GM12878 (cell line): ENCODE data around the gene RALGAPA2. TPM values are rescaled to one million over a fixed set of nuclear protein-coding genes. Genes with fewer than 3 reads are reported as not detected.

Experiments
- ATAC-seq: fragments of 200-7000 bp; cut with Tn5 transposase; 3 replicates; pipeline ENCODE4 v1.9.1; 2020; ENCODE audit warnings: mild to moderate bottlenecking, moderate library complexity
- BruUV-seq: library from RNA; stranded (reverse); fragments of 400-500 nt; replicated peaks from 2 replicates; lab custom pipeline; 2021; lab: Mats Ljungman, UMichigan
- CTCF ChIA-PET: fragments of 300-600 bp; sonication (Branson Sonifier 250); formaldehyde crosslinking; extraction: SDS; loops from one replicate; lab custom pipeline; 2021; ENCODE audit warnings: inconsistent platforms; lab: Yijun Ruan, JAX
- POLR2A ChIA-PET: fragments of 350-600 bp; formaldehyde crosslinking; extraction: SDS; loops from one replicate; lab custom pipeline; 2021; ENCODE audit warnings: inconsistent platforms; lab: Charles Lee
- RAD21 ChIA-PET: fragments of 300-600 bp; sonication (Branson Sonifier 250); formaldehyde crosslinking; loops from one replicate; lab custom pipeline; 2023; ENCODE audit warnings: antibody characterized with exemption; ENCODE audit not compliant: unreplicated experiment; lab: Charles Lee
- SMC1A ChIA-PET: fragments of 300-600 bp; sonication (Branson Sonifier 250); formaldehyde crosslinking; loops from one replicate; lab custom pipeline; 2023; ENCODE audit not compliant: unreplicated experiment, uncharacterized antibody; lab: Charles Lee
- DNase-seq: peaks from one replicate; pipeline ENCODE4 v3.0.0-alpha.2; 2011; ENCODE audit warnings: low read depth, low spot score
- FAIRE-seq: peaks from 3 replicates; lab custom pipeline; 2011; peaks lifted over from hg19 to GRCh38; lab: Jason Lieb, UNC
- H2AFZ ChIP-seq: 2 replicates; pipeline ENCODE4 v1.6.0; 2011; ENCODE audit warnings: low read depth, low read length, control low read depth; ENCODE audit not compliant: control insufficient read depth
- H3K27ac ChIP-seq: 2 replicates; pipeline ENCODE4 v1.5.1; 2011; ENCODE audit warnings: control low read depth; ENCODE audit not compliant: control insufficient read depth, insufficient read depth
- H3K27me3 ChIP-seq, 2 experiments: replicated peaks in 1 of 2; 2 replicates each; pipeline versions ENCODE4 v1.6.0 to v1.6.1; 2011; ENCODE audit warnings: low read length in 1 of 2; ENCODE audit not compliant: control insufficient read depth in 2 of 2, insufficient read depth in 2 of 2
- H3K36me3 ChIP-seq, 2 experiments: 2 replicates each; pipeline ENCODE4 v1.5.1; 2011; ENCODE audit warnings: low read length in 1 of 2; ENCODE audit not compliant: control insufficient read depth in 2 of 2, insufficient read depth in 2 of 2
- H3K4me1 ChIP-seq: 2 replicates; pipeline ENCODE4 v1.6.1; 2011; ENCODE audit warnings: mild to moderate bottlenecking, low read length, moderate library complexity, mixed read lengths; ENCODE audit not compliant: control insufficient read depth, insufficient read depth
- H3K4me2 ChIP-seq: 2 replicates; pipeline ENCODE4 v1.6.0; 2011; ENCODE audit warnings: control low read depth; ENCODE audit not compliant: control insufficient read depth, insufficient read depth
- H3K4me3 ChIP-seq: fragments of 200-600 bp; sonication (generic); 2 replicates; pipeline ENCODE4 v1.5.1; 2016
- H3K79me2 ChIP-seq: 2 replicates; pipeline ENCODE4 v1.6.0; 2011; ENCODE audit warnings: low read length; ENCODE audit not compliant: control insufficient read depth, insufficient read depth
- H3K9ac ChIP-seq: 2 replicates; pipeline ENCODE4 v1.8.0; 2011; ENCODE audit warnings: low read length, control low read depth, mixed read lengths; ENCODE audit not compliant: control insufficient read depth, insufficient read depth
- H3K9me3 ChIP-seq: replicated peaks from 3 replicates; pipeline ENCODE4 v1.5.1; 2011; ENCODE audit warnings: mild to moderate bottlenecking, low read length; ENCODE audit not compliant: control insufficient read depth, insufficient read depth
- H4K20me1 ChIP-seq: 2 replicates; pipeline ENCODE4 v1.6.0; 2011; ENCODE audit not compliant: control insufficient read depth, insufficient read depth
- BHLHE40 ChIP-seq, 2 experiments: fragments of 450-650 bp in 1 of 2; IDR thresholded peaks; 2 replicates each; pipeline ENCODE4 v1.6.1; 2011 to 2017; ENCODE audit warnings: low read depth in 2 of 2, borderline replicate concordance in 1 of 2, improper control_type of control experiment in 1 of 2, low read length in 1 of 2, mild to moderate bottlenecking in 1 of 2
- DPF2 ChIP-seq: fragments of 450-650 bp; IDR thresholded peaks from 2 replicates; pipeline ENCODE4 v1.6.1; 2017; ENCODE audit warnings: mild to moderate bottlenecking
- FOS ChIP-seq: IDR thresholded peaks from 3 replicates; pipeline ENCODE4 v1.6.1; 2011; ENCODE audit warnings: borderline replicate concordance; ENCODE audit not compliant: insufficient read length; ENCODE audit errors: extremely low read depth
- IRF4 ChIP-seq: IDR thresholded peaks from 2 replicates; pipeline ENCODE4 v1.6.1; 2011; ENCODE audit warnings: low read depth, low read length
- MTA3 ChIP-seq: IDR thresholded peaks from 2 replicates; pipeline ENCODE4 v1.6.1; 2012; ENCODE audit warnings: low read length, inconsistent platforms, borderline replicate concordance
- NKRF ChIP-seq: fragments of 450-650 bp; conservative IDR thresholded peaks from 2 replicates; pipeline ENCODE4 v1.6.1; 2017; ENCODE audit warnings: mild to moderate bottlenecking, moderate library complexity
- PBX3 ChIP-seq: IDR thresholded peaks from 2 replicates; pipeline ENCODE4 v1.6.1; 2011; ENCODE audit warnings: mild to moderate bottlenecking, low read depth, low read length, moderate library complexity; ENCODE audit not compliant: insufficient replicate concordance
- POLR2AphosphoS2 ChIP-seq: IDR thresholded peaks from 2 replicates; pipeline ENCODE4 v1.6.1; 2011; ENCODE audit warnings: low read depth, mild to moderate bottlenecking, low read length, improper control_type of control experiment, moderate library complexity
- PRDM15 ChIP-seq: fragments of 450-650 bp; formaldehyde crosslinking; IDR thresholded peaks from 2 replicates; pipeline ENCODE4 v1.4.0; 2020; ENCODE audit warnings: mild to moderate bottlenecking, moderate library complexity
- RAD51 ChIP-seq: fragments of 450-650 bp; IDR thresholded peaks from 2 replicates; pipeline ENCODE4 v1.6.1; 2016; ENCODE audit warnings: moderate library complexity, mild to moderate bottlenecking, inconsistent platforms
- SP1 ChIP-seq: IDR thresholded peaks from one replicate; pipeline ENCODE4 v1.6.1; 2011; ENCODE audit warnings: low read depth, low read length
- SREBF2 ChIP-seq: IDR thresholded peaks from 2 replicates; pipeline ENCODE4 v1.6.1; 2012; ENCODE audit warnings: mild to moderate bottlenecking, low read length
- ZNF207 ChIP-seq: fragments of 450-650 bp; IDR thresholded peaks from 2 replicates; pipeline ENCODE4 v1.6.1; 2014; ENCODE audit warnings: antibody characterized with exemption, mild to moderate bottlenecking, borderline replicate concordance
- ZNF24 ChIP-seq: fragments of 450-650 bp; IDR thresholded peaks from 2 replicates; pipeline ENCODE4 v1.6.1; 2017; ENCODE audit warnings: antibody characterized with exemption, mild to moderate bottlenecking
- ZNF622 ChIP-seq: fragments of 450-650 bp; IDR thresholded peaks from 2 replicates; pipeline ENCODE4 v1.6.1; 2017; ENCODE audit warnings: mild to moderate bottlenecking, inconsistent platforms
- WGBS: methylation state at CpG from one replicate; pipeline ENCODE4 v1.1.6; 2016; ENCODE audit warnings: low lambda C conversion rate; ENCODE audit not compliant: insufficient replicate concordance, insufficient coverage; ENCODE audit errors: missing lambda C conversion rate; 5-methylcytosine and 5-hydroxymethylcytosine counted together
- in situ Hi-C: fragments of 300-500 bp; cut with MboI; formaldehyde crosslinking; loops from 9 replicates; pipeline ENCODE4 v1.14.3; 2018; ENCODE audit warnings: mixed read lengths
- intact Hi-C: fragments of 100-400 bp; cut with micrococcal nuclease; formaldehyde crosslinking; loops from one replicate; pipeline ENCODE4 v1.14.2; 2022; ENCODE audit not compliant: unreplicated experiment
- polyA plus RNA-seq, 11 experiments: library from polyadenylated mRNA; depleted of rRNA in 4 of 11; unstranded in 6 of 11; stranded (reverse) in 5 of 11; fragments of >200 nt; fragmentation: Nextera tagmentation in 4 of 11; fragmentation: Illumina TruSeq in 1 of 11; extraction: Ambion mirVana in 4 of 11; extraction: Trizol in 1 of 11; gene quantifications; 1 replicate in 1 of 11; 2 replicates in 10 of 11; pipeline versions ENCODE4 v1.2.1 to v1.2.3, GENCODE V29; 2011 to 2016; ENCODE audit warnings: inconsistent platforms in 2 of 11, missing spikeins in 2 of 11, low read depth in 1 of 11
- total RNA-seq, 4 experiments: library from RNA; depleted of rRNA in 3 of 4; stranded (reverse); fragments of >200 nt in 3 of 4; fragmentation: Illumina TruSeq in 1 of 4; extraction: Trizol in 1 of 4; gene quantifications; 2 replicates each; pipeline versions ENCODE4 v1.2.1 to v1.2.3, GENCODE V29; 2013 to 2021
- TF ChIP-seq, protein P1 (sequence below): IDR thresholded peaks from 2 replicates; pipeline ENCODE4 v1.6.1; 2012; ENCODE audit warnings: low read length, inconsistent platforms
- TF ChIP-seq, protein P2 (sequence below): IDR thresholded peaks from 2 replicates; pipeline ENCODE4 v1.6.1; 2012; ENCODE audit warnings: low read depth, low read length, improper control_type of control experiment

The RALGAPA2 gene
- total and polyA plus RNA-seq, 10 of the 15 experiments (the other 5 are each of a cell fraction or from before 2014, with no cell fraction given): 2.9 to 29.4 (median 19.6) TPM

- Histone ChIP-seq H3K36me3 (peaks cover 2 to 7% of the 10 kb centered on the region in 2 experiments; a peak in 3 of 4 replicates), H3K4me3 (no peak overlapping the region), H3K27me3 (no peaks in the 10 kb centered on the region), H3K27ac (no peak overlapping the region), H3K9me3 (no peaks in the 10 kb centered on the region), H2AFZ (no peak overlapping the region), H3K79me2 (no peaks in the 10 kb centered on the region), H3K4me2 (no peak overlapping the region), H3K9ac (no peak overlapping the region), H4K20me1 (no peaks in the 10 kb centered on the region), H3K4me1 (no peaks in the 10 kb centered on the region)
- RAD21 ChIA-PET: no interaction called here
- DNase-seq: no peak
- intact Hi-C loops: no loop called here
- no peak for ATAC-seq
- CTCF ChIA-PET: no interaction called here
- SMC1A ChIA-PET: no interaction called here
- WGBS: 59% methylated on average over 3 of the region's 3 CpGs
- no TSS peak for BruUV-seq
- in situ Hi-C loops: no loop called here
- FAIRE-seq: no peak
- POLR2A ChIA-PET: no interaction called here
- no peak for TF ChIP-seq ZNF622
- no peak for TF ChIP-seq ZNF24
- no peak for TF ChIP-seq BHLHE40 (IDR thresholded peaks at IDR 0.05; ENCODE audit: borderline replicate concordance in 1 of 2, low read depth in 2 of 2, low read length in 1 of 2)
- TF ChIP-seq, protein P1, sequence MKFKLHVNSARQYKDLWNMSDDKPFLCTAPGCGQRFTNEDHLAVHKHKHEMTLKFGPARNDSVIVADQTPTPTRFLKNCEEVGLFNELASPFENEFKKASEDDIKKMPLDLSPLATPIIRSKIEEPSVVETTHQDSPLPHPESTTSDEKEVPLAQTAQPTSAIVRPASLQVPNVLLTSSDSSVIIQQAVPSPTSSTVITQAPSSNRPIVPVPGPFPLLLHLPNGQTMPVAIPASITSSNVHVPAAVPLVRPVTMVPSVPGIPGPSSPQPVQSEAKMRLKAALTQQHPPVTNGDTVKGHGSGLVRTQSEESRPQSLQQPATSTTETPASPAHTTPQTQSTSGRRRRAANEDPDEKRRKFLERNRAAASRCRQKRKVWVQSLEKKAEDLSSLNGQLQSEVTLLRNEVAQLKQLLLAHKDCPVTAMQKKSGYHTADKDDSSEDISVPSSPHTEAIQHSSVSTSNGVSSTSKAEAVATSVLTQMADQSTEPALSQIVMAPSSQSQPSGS: no peak
- no peak for TF ChIP-seq IRF4
- no peak for TF ChIP-seq DPF2
- TF ChIP-seq POLR2AphosphoS2: no peak
- no peak for TF ChIP-seq SREBF2
- TF ChIP-seq, protein P2, sequence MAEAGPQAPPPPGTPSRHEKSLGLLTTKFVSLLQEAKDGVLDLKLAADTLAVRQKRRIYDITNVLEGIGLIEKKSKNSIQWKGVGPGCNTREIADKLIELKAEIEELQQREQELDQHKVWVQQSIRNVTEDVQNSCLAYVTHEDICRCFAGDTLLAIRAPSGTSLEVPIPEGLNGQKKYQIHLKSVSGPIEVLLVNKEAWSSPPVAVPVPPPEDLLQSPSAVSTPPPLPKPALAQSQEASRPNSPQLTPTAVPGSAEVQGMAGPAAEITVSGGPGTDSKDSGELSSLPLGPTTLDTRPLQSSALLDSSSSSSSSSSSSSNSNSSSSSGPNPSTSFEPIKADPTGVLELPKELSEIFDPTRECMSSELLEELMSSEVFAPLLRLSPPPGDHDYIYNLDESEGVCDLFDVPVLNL: no peak
- TF ChIP-seq FOS: no peak
- no peak for TF ChIP-seq MTA3
- no peak for TF ChIP-seq NKRF
- TF ChIP-seq PBX3: no peak
- TF ChIP-seq SP1: no peak
- no peak for TF ChIP-seq ZNF207
- TF ChIP-seq RAD51: no peak
- no peak for TF ChIP-seq PRDM15 (CRISPR knock-in tag)
These were observed 315.6 kb downstream of the RALGAPA2 start for GRCh38 chr20:20396794-20397193.
